ENCODE data around the gene ATP10A.

GRCh38 chr15:25859838-25860645 lies 3.1 kb downstream of the ATP10A start:
- TF ChIP-seq EZH2 (IDR thresholded peaks at IDR 0.05; ENCODE audit: low read length) (no peak), CTCF (optimal IDR thresholded peaks at IDR 0.05 in 1 of 3, IDR thresholded peaks at IDR 0.05 in 1 of 3, conservative IDR thresholded peaks at IDR 0.05 in 1 of 3; ENCODE audit: extremely low read depth in 1 of 3, insufficient read depth in 2 of 3, low read length in 3 of 3) (no peak)
